OCI-LY1 (cell line): ENCODE results near the gene GNAQ.

ENCODE experiments used
- H2AFZ ChIP-seq: fragments of 200-600 bp; sonication (generic), shearing (Covaris generic); 2 replicates; pipeline ENCODE4 v1.6.0; 2014; ENCODE audit warnings: antibody characterized with exemption, mild to moderate bottlenecking, low read length
- H3F3A ChIP-seq: fragments of 200-600 bp; sonication (generic), shearing (Covaris generic); 2 replicates; pipeline ENCODE4 v1.6.0; 2014; ENCODE audit warnings: mild to moderate bottlenecking, antibody characterized with exemption, low read length, moderate library complexity; ENCODE audit not compliant: insufficient read depth
- H3K27ac ChIP-seq: fragments of 200-600 bp; sonication (generic); 2 replicates; pipeline ENCODE4 v1.5.1; 2014; ENCODE audit warnings: low read length, mixed run types, mild to moderate bottlenecking, low read depth; ENCODE audit not compliant: poor library complexity, severe bottlenecking
- H3K27me3 ChIP-seq: fragments of 200-600 bp; sonication (generic); 2 replicates; pipeline ENCODE4 v1.6.0; 2014; ENCODE audit warnings: antibody characterized with exemption, mild to moderate bottlenecking, low read length, moderate library complexity; ENCODE audit not compliant: insufficient read depth
- H3K36me3 ChIP-seq: fragments of 200-600 bp; sonication (generic); 2 replicates; pipeline ENCODE4 v1.6.1; 2014; ENCODE audit warnings: mild to moderate bottlenecking, antibody characterized with exemption, low read length, moderate library complexity, mixed read lengths; ENCODE audit not compliant: insufficient read depth
- H3K4me1 ChIP-seq: fragments of 200-600 bp; sonication (generic); 2 replicates; pipeline ENCODE4 v1.5.1; 2014; ENCODE audit warnings: mild to moderate bottlenecking, low read length, moderate library complexity; ENCODE audit not compliant: insufficient read depth, severe bottlenecking
- H3K4me2 ChIP-seq: fragments of 200-600 bp; sonication (generic), shearing (Covaris generic); 2 replicates; pipeline ENCODE4 v1.6.1; 2014; ENCODE audit warnings: low read length
- H3K4me3 ChIP-seq: fragments of 200-600 bp; sonication (generic); 2 replicates; pipeline ENCODE4 v1.5.1; 2014; ENCODE audit warnings: low read length, low read depth, mild to moderate bottlenecking, mixed read lengths; ENCODE audit not compliant: poor library complexity, severe bottlenecking
- H3K79me2 ChIP-seq: fragments of 200-600 bp; shearing (Covaris generic); 2 replicates; pipeline ENCODE4 v1.6.1; 2016; ENCODE audit warnings: mixed run types, low read length, mixed read lengths; ENCODE audit not compliant: insufficient read depth
- H3K9ac ChIP-seq: fragments of 200-600 bp; sonication (generic), shearing (Covaris generic); 2 replicates; pipeline ENCODE4 v1.6.1; 2014; ENCODE audit warnings: mild to moderate bottlenecking, low read length, mixed read lengths
- H3K9me2 ChIP-seq: fragments of 200-600 bp; sonication (generic), shearing (Covaris generic); 2 replicates; pipeline ENCODE4 v1.6.1; 2014; ENCODE audit warnings: low read depth, mild to moderate bottlenecking, low read length, mixed read lengths
- H3K9me3 ChIP-seq: fragments of 200-600 bp; shearing (Covaris generic); 2 replicates; pipeline ENCODE4 v1.6.1; 2014; ENCODE audit warnings: low read length, mixed read lengths
- H4K20me1 ChIP-seq: fragments of 200-600 bp; sonication (generic), shearing (Covaris generic); 2 replicates; pipeline ENCODE4 v1.6.0; 2016; ENCODE audit warnings: mild to moderate bottlenecking, low read length; ENCODE audit not compliant: insufficient read depth
- CTCF ChIP-seq: fragments of 200-600 bp; sonication (generic), shearing (Covaris generic); IDR thresholded peaks from 2 replicates; pipeline ENCODE4 v1.5.1; 2017; ENCODE audit warnings: mild to moderate bottlenecking, antibody characterized with exemption, low read length, moderate library complexity, mixed read lengths
- EZH2 ChIP-seq: fragments of 200-600 bp; sonication (generic), shearing (Covaris generic); IDR thresholded peaks from 2 replicates; pipeline ENCODE4 v1.8.0; 2017; ENCODE audit warnings: borderline replicate concordance, mixed run types, mild to moderate bottlenecking, antibody characterized with exemption, low read length, moderate library complexity, mixed read lengths

GNAQ gene

GRCh38 chr9:77946296-77946695, 85.3 kb downstream of the GNAQ start:
- TF ChIP-seq CTCF, result no peak
- TF ChIP-seq EZH2, result no peak
- no peaks in the 10 kb centered on the region for H4K20me1 ChIP-seq
- no peaks in the 10 kb centered on the region for H3K79me2 ChIP-seq
- no peak overlapping the region for H3K9ac ChIP-seq
- no peaks in the 10 kb centered on the region for H3F3A ChIP-seq
- no peak overlapping the region for H3K4me2 ChIP-seq
- no peaks in the 10 kb centered on the region for H3K9me2 ChIP-seq
- H3K4me3 ChIP-seq, result no peak overlapping the region
- no peaks in the 10 kb centered on the region for H3K36me3 ChIP-seq
- H3K4me1 ChIP-seq, result no peaks in the 10 kb centered on the region
- H3K27ac ChIP-seq, result no peak overlapping the region
- no peaks in the 10 kb centered on the region for H3K27me3 ChIP-seq
- no peaks in the 10 kb centered on the region for H3K9me3 ChIP-seq
- H2AFZ ChIP-seq, result no peak overlapping the region

DNA sequence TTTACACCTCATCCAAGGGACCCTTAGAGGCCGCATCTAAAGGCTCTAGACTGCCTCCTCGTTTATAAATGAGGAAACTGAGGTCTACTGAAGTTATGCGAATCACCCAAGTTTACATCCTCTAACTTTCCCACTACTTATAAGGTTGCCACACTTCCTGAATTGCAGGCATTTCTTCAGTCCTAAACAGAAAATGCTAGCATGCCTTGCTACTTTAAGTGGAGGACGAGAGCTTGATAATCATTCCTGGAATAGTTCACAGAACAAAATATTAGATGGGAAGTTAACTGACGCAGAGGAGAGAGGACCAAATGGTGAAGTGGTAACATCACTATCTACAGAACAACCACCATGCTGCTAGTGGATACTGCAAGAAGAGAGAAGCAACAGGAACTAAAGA, 85.8 kb downstream of the GNAQ start:
- no peaks in the 10 kb centered on the region for H3F3A ChIP-seq
- H2AFZ ChIP-seq, result no peak overlapping the region
- H3K4me2 ChIP-seq, result no peak overlapping the region
- TF ChIP-seq EZH2, result no peak
- no peak for TF ChIP-seq CTCF
- no peak overlapping the region for H3K27ac ChIP-seq
- no peaks in the 10 kb centered on the region for H3K79me2 ChIP-seq
- H3K27me3 ChIP-seq, result no peaks in the 10 kb centered on the region
- H3K36me3 ChIP-seq, result no peaks in the 10 kb centered on the region
- no peaks in the 10 kb centered on the region for H4K20me1 ChIP-seq
- H3K9ac ChIP-seq, result no peak overlapping the region
- no peak overlapping the region for H3K4me3 ChIP-seq
- no peaks in the 10 kb centered on the region for H3K9me2 ChIP-seq
- H3K9me3 ChIP-seq, result no peaks in the 10 kb centered on the region
- H3K4me1 ChIP-seq, result no peaks in the 10 kb centered on the region

DNA sequence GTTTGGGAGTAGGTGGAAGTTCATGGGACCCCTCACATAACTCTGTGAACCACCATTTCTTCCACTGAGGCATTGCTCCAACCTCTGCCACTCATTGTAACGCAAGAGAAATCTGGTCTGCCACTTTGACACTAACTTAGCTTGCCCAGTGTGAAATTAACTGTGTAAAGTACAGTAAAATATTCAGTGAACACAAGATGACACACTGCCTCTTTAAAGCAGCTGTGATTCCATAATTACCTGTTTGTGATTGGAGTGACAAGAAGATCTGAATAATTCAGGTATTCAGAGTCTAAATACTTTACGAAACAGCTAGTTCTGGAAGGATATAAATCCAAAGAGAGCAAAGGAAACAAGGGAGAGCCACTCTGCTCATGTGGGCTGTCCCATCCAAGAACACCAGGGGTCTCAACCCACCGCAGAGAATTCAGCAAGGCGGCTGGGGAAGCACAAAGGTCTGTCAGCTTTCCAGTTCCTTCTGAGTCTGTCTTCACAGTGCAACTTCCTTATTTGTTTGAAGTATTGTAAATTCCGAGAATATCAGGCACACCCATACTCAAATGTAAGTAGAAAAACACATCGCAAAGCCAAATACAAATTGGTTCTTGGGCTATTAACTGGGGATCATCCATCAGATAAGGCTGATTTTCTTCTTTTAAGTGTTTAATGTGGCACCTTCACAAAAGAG, 86.9 kb downstream of the GNAQ start:
- H3K27ac ChIP-seq, result no peak overlapping the region
- no peak overlapping the region for H3K4me2 ChIP-seq
- H2AFZ ChIP-seq, result no peak overlapping the region
- no peaks in the 10 kb centered on the region for H3K9me2 ChIP-seq
- H3K79me2 ChIP-seq, result no peaks in the 10 kb centered on the region
- H4K20me1 ChIP-seq, result no peaks in the 10 kb centered on the region
- no peaks in the 10 kb centered on the region for H3K36me3 ChIP-seq
- no peaks in the 10 kb centered on the region for H3F3A ChIP-seq
- no peaks in the 10 kb centered on the region for H3K4me1 ChIP-seq
- no peak for TF ChIP-seq CTCF
- no peak for TF ChIP-seq EZH2
- no peak overlapping the region for H3K4me3 ChIP-seq
- no peaks in the 10 kb centered on the region for H3K9me3 ChIP-seq
- no peak overlapping the region for H3K9ac ChIP-seq
- H3K27me3 ChIP-seq, result no peaks in the 10 kb centered on the region
